Naive thymus-derived CD8-positive, alpha-beta T cell (primary cell): ENCODE data around the gene MSX2. TPM values are rescaled to one million over a fixed set of nuclear protein-coding genes. Genes with fewer than 3 reads are reported as not detected.

ENCODE experiments used
- ATAC-seq, 2 donors: fragments of 150-1000 bp; cut with Tn5 transposase in 1 of 2; sonication (Bioruptor Pico), chemical (Tn5 transposase) in 1 of 2; 1 replicate in 1 of 2; 2 replicates in 1 of 2; pipeline ENCODE4 v1.10.0; 2021; ENCODE audit warnings: mild to moderate bottlenecking in 2 of 2, moderate library complexity in 2 of 2
- POLR2A ChIA-PET: fragments of 350-600 bp; sonication (Branson Sonifier 250); formaldehyde crosslinking; loops from one replicate; lab custom pipeline; 2021; ENCODE audit warnings: antibody characterized with exemption; lab: Charles Lee
- DNase-seq, 10 donors: peaks; one replicate each; pipeline versions ENCODE4 v3.0.0 to v3.0.0-alpha.2; 2020 to 2022
- H3K27ac Mint-ChIP-seq, 10 donors: one replicate each; pipeline ENCODE4 v1.8.0; 2020 to 2022; ENCODE audit warnings: mild to moderate bottlenecking in 10 of 10, mixed read lengths in 10 of 10, moderate library complexity in 4 of 10, inconsistent platforms in 1 of 10
- H3K27me3 Mint-ChIP-seq, 5 donors: one replicate each; pipeline ENCODE4 v1.8.0; 2021 to 2022; ENCODE audit warnings: mixed read lengths in 5 of 5
- H3K36me3 Mint-ChIP-seq, 3 donors: one replicate each; pipeline ENCODE4 v1.8.0; 2020 to 2022; ENCODE audit warnings: mixed read lengths in 3 of 3, mild to moderate bottlenecking in 2 of 3, inconsistent platforms in 1 of 3
- H3K4me1 Mint-ChIP-seq, 4 donors: one replicate each; pipeline ENCODE4 v1.8.0; 2021 to 2022; ENCODE audit warnings: mixed read lengths in 4 of 4
- H3K4me3 Mint-ChIP-seq, 10 donors: one replicate each; pipeline ENCODE4 v1.8.0; 2020 to 2022; ENCODE audit warnings: mild to moderate bottlenecking in 10 of 10, mixed read lengths in 10 of 10, moderate library complexity in 6 of 10, inconsistent platforms in 1 of 10
- H3K9me3 Mint-ChIP-seq, 9 donors: one replicate each; pipeline ENCODE4 v1.8.0; 2020 to 2022; ENCODE audit warnings: mixed read lengths in 9 of 9, mild to moderate bottlenecking in 3 of 9, inconsistent platforms in 1 of 9, moderate library complexity in 1 of 9
- polyA plus RNA-seq, 3 donors: library from polyadenylated mRNA; unstranded; fragments of 300-500 nt; fragmentation: Illumina TruSeq; gene quantifications; one replicate each; pipeline ENCODE4 v1.2.3, GENCODE V29; 2021
- total RNA-seq, 8 experiments: library from RNA in 2 of 8; stranded (reverse) in 2 of 8; gene quantifications; one replicate each; pipeline ENCODE4 v1.2.3 and lab custom pipeline; 2021 to 2026

Gene MSX2
- total RNA-seq: not detected
- polyA plus RNA-seq: not detected
- 0 to 0.25 (median 0.04) reads per million in 6 experiments for total RNA-seq (lab: John Stamatoyannopoulos, UW)

- Mint-ChIP-seq H3K27me3 (peaks cover 54 to 86% (median 74%) of the 10 kb centered on the region in 5 donors), H3K4me1 (peaks cover 4 to 26% (median 15%) of the 10 kb centered on the region in 4 donors), H3K27ac (peak within 1 kb of the TSS in 1 of 10 donors; percentile 77), H3K4me3 (peak within 1 kb of the TSS; percentile 16 to 82 (median 74)), H3K36me3 (peaks cover 0 to 8% (median 6%) of the 10 kb centered on the region in 3 donors), H3K9me3 (peaks cover 0 to 10% (median 0%) of the 10 kb centered on the region in 9 donors)
- no peak for ATAC-seq
- POLR2A ChIA-PET: no interaction called here
- no peak for DNase-seq
Measured at GRCh38 chr5:174724484-174725260, at the start of gene MSX2. MSX2 (plus strand) TSS chr5:174724582; CDS start chr5:174724660, 78 bp downstream.

GRCh38 chr5:174675110-174675509 is 49.3 kb upstream of the MSX2 start:
- Mint-ChIP-seq H3K9me3 (peaks cover 0 to 10% (median under 1%) of the 10 kb centered on the region in 9 donors), H3K27ac (no peak overlapping the region), H3K4me1 (no peaks in the 10 kb centered on the region), H3K27me3 (peaks cover 0 to 23% (median 4%) of the 10 kb centered on the region in 5 donors), H3K4me3 (no peak overlapping the region), H3K36me3 (peaks cover 0 to 2% (median 0%) of the 10 kb centered on the region in 3 donors)
- ATAC-seq: no peak
- DNase-seq: no peak
- POLR2A ChIA-PET: no interaction called here

DNA sequence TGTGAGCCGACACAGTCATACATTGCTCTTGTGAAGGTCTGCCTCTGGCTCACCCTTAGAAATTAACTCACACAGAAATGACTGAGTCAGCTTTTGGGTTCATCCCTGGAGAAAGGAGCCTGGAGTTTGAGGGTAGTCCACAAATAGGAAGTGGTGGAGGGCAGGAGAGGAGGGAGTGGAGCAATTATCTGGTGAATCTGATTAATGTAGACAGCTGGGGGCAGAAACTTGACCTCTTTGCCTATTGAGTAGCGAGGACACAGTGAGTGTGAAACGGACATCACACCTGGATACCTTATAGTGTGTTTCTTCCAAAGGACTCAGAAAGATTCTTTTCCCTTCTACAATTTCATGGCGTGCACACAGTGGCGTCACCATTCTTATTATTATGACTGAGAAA is 48.5 kb upstream of the MSX2 start:
- Mint-ChIP-seq H3K9me3 (peaks cover 0 to 13% (median 1%) of the 10 kb centered on the region in 9 donors), H3K36me3 (peaks cover 0 to 4% (median 2%) of the 10 kb centered on the region in 3 donors), H3K4me3 (no peak overlapping the region), H3K27ac (no peak overlapping the region), H3K27me3 (peaks cover 0 to 25% (median 6%) of the 10 kb centered on the region in 5 donors), H3K4me1 (no peaks in the 10 kb centered on the region)
- ATAC-seq (no peak), DNase-seq (no peak)
- POLR2A ChIA-PET: no interaction called here

GRCh38 chr5:174678107-174678506 is 46.3 kb upstream of the MSX2 start:
- Mint-ChIP-seq H3K4me3 (no peak overlapping the region), H3K36me3 (peaks cover 0 to 4% (median 2%) of the 10 kb centered on the region in 3 donors), H3K4me1 (no peaks in the 10 kb centered on the region), H3K27me3 (peaks cover 0 to 10% (median 8%) of the 10 kb centered on the region in 5 donors), H3K27ac (no peak overlapping the region), H3K9me3 (peaks cover 0 to 13% (median 1%) of the 10 kb centered on the region in 9 donors)
- POLR2A ChIA-PET: no interaction called here
- ATAC-seq: no peak
- no peak for DNase-seq

GRCh38 chr5:174680901-174681565 is 43.3 kb upstream of the MSX2 start:
- Mint-ChIP-seq H3K4me1 (no peaks in the 10 kb centered on the region), H3K36me3 (peaks cover 0 to 8% (median 2%) of the 10 kb centered on the region in 3 donors), H3K9me3 (peaks cover 0 to 17% (median 2%) of the 10 kb centered on the region in 9 donors), H3K27me3 (peaks cover 5 to 10% (median 9%) of the 10 kb centered on the region in 5 donors), H3K4me3 (no peak overlapping the region), H3K27ac (no peak overlapping the region)
- DNase-seq (no peak), ATAC-seq (no peak)
- POLR2A ChIA-PET: no interaction called here

- POLR2A ChIA-PET: no interaction called here
- ATAC-seq: no peak
- peaks cover 30 to 53% (median 46%) of the 10 kb centered on the region in 5 donors for H3K27me3 Mint-ChIP-seq
- no peak overlapping the region for H3K4me3 Mint-ChIP-seq
- H3K9me3 Mint-ChIP-seq: peaks cover 0 to 5% (median 2%) of the 10 kb centered on the region in 9 donors
- peaks cover under 1 to 18% (median 4%) of the 10 kb centered on the region in 4 donors for H3K4me1 Mint-ChIP-seq
- no peak overlapping the region for H3K27ac Mint-ChIP-seq
- H3K36me3 Mint-ChIP-seq: peaks cover 0 to 5% (median 0%) of the 10 kb centered on the region in 3 donors
- DNase-seq: no peak
Measured at GRCh38 chr5:174687503-174687902, 36.9 kb upstream of the MSX2 start.

DNA sequence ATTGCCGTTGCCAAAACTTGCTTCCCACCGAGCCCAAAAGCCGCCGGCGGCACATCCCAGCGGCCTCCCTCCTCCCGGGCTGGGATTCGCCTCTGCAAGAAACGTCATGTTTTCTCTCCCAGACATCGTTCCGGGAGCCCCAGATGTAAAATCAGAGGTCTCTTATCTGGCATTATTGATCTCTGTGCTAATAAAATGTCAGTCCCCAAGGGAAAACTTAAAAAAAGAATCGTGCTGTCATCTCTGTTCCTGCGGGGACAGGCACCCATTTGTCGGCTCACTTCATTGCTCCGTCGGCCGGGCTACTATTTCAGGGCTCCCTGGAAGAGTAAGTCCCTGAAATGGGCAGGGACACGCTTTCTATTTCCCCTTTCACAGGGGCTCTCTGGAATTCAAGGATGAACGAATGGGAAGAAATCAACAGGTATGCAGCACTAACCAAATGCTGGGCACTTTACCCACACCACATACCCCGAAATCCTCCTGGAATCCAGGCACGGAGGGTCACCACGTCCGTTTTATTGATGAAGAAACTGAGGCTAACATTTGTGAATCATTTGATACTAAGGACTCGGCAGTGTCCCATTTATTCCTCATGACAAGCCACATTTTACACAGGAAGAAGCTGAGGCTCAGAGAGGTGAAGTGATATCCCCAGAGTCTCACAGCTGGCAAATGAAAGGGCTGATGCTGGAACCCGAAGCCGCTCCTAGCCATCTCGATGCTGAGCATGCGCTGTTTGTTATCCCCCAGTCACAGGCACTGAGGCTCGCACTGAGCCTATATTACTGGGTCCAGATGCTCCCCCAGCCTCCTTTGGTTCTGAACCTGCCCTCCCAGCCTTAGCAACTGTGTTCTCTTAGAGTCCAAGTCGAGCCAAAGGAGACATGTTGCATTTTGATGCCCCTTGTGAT is 35.7 kb upstream of the MSX2 start:
- H3K27me3 Mint-ChIP-seq: peaks cover 34 to 63% (median 54%) of the 10 kb centered on the region in 5 donors
- peaks cover 0 to 3% (median 0%) of the 10 kb centered on the region in 3 donors for H3K36me3 Mint-ChIP-seq
- no peak overlapping the region for H3K27ac Mint-ChIP-seq
- H3K9me3 Mint-ChIP-seq: peaks cover 0 to 5% (median 2%) of the 10 kb centered on the region in 9 donors
- no peak for DNase-seq
- no peak for ATAC-seq
- no peak overlapping the region for H3K4me3 Mint-ChIP-seq
- POLR2A ChIA-PET: no interaction called here
- H3K4me1 Mint-ChIP-seq: peaks cover 3 to 25% (median 8%) of the 10 kb centered on the region in 4 donors

DNA sequence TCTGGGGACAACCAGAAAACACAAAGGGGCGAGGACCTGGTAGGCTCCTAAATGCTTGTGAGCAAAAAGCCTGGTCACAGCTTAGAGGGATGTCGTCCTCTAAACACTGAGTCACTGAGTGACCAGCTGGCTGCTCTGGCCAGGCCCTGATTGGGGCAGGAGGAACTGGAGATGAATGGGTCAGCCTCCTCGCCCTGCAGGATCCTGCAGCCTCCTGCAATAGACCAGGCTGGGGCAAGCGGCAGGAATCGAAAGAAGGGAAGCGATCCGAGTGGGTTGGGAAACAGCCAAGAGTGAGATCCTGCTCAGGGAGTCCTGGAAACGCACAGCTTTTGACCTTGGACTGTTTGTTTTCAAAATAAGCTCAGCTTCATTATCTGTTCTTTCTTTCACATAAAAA is 34.1 kb upstream of the MSX2 start:
- no peak for DNase-seq
- Mint-ChIP-seq H3K36me3 (peaks cover 0 to 5% (median 0%) of the 10 kb centered on the region in 3 donors), H3K27me3 (peaks cover 35 to 75% (median 64%) of the 10 kb centered on the region in 5 donors), H3K27ac (no peak overlapping the region), H3K4me3 (no peak overlapping the region), H3K4me1 (peaks cover 5 to 25% (median 9%) of the 10 kb centered on the region in 4 donors), H3K9me3 (peaks cover 0 to 9% (median 0%) of the 10 kb centered on the region in 9 donors)
- POLR2A ChIA-PET: no interaction called here
- no peak for ATAC-seq

DNA sequence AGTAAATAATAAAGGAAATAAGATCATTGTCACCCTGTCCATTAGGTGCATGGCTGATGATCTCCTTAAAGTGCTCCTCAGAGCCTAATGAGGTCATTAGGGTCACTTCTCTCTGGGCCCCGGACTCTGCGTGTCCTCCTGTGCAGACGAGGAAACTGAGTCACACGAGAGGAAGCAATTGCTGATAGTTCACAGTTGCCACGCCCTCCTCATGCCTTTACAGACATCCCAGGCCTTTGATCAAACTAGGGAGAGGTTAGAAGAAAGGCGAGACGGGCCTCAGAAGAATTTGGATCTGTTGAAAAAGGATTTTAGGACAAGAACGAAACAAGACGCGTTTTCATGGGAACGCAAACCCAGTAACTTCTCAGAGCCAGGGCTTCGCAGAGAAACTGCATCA is 32.0 kb upstream of the MSX2 start:
- Mint-ChIP-seq H3K27ac (peak overlapping the region in 1 of 10 donors; percentile 56), H3K27me3 (peaks cover 35 to 91% (median 64%) of the 10 kb centered on the region in 5 donors), H3K36me3 (peaks cover 0 to 5% (median 0%) of the 10 kb centered on the region in 3 donors), H3K4me1 (peaks cover 5 to 25% (median 9%) of the 10 kb centered on the region in 4 donors), H3K9me3 (peaks cover 0 to 10% (median 0%) of the 10 kb centered on the region in 9 donors), H3K4me3 (peak overlapping the region in 7 of 10 donors; percentile 15 to 55 (median 33))
- DNase-seq: no peak
- ATAC-seq: no peak
- POLR2A ChIA-PET: no interaction called here

DNA sequence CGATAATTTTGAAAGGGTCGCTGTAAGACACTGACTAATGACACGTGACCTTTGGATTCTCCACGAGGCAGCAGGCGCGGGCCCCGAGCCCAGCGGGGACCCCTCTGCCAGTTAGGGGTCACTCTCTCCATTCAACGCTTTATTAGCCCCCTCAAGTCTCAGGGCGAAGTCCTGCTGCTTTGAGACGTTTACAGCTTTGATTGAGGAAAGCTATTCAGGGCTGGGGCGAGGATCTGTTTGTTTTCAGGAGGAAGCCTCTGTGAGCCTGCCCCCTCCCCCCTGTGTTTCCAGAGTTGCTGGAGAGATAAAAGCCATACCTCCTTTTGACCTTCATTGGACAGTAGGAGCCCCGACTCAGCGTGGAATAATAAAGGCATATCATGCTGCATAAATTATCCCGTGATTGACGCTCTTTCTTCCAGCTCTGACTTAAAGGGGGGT is 31.4 kb upstream of the MSX2 start:
- POLR2A ChIA-PET: no interaction called here
- Mint-ChIP-seq H3K4me3 (peak overlapping the region in 2 of 10 donors; percentile 31 to 48), H3K27ac (peak overlapping the region in 1 of 10 donors; percentile 44), H3K4me1 (peaks cover 5 to 25% (median 9%) of the 10 kb centered on the region in 4 donors), H3K27me3 (peaks cover 32 to 86% (median 58%) of the 10 kb centered on the region in 5 donors), H3K9me3 (peaks cover 0 to 10% (median 0%) of the 10 kb centered on the region in 9 donors), H3K36me3 (peaks cover 0 to 5% (median 0%) of the 10 kb centered on the region in 3 donors)
- DNase-seq (no peak), ATAC-seq (no peak)

- Mint-ChIP-seq H3K27me3 (peaks cover 26 to 84% (median 50%) of the 10 kb centered on the region in 5 donors), H3K4me1 (peaks cover 5 to 17% (median 9%) of the 10 kb centered on the region in 4 donors)
Measured at GRCh38 chr5:174693697-174694385, 30.5 kb upstream of the MSX2 start.

More at GRCh38 chr5:174693697-174694385, 30.5 kb upstream of the MSX2 start:
- ATAC-seq (no peak), DNase-seq (no peak)
- Mint-ChIP-seq H3K4me3 (no peak overlapping the region), H3K9me3 (peaks cover 0 to 10% (median 0%) of the 10 kb centered on the region in 9 donors), H3K27ac (no peak overlapping the region), H3K36me3 (peaks cover 0 to 5% (median 0%) of the 10 kb centered on the region in 3 donors)
- POLR2A ChIA-PET: no interaction called here
